NCI-H345 treated with DMSO at 0.1 percent for 48 hours (cell line): ENCODE data around the gene LAS1L.
"Not testable (repeated sequence)": the region's sequence is repeated elsewhere in the genome, so short reads cannot be mapped to it uniquely, and the experiment has no call there.

Experiments
- DNase-seq: peaks from one replicate; lab custom pipeline; 2025; ENCODE audit not compliant: unreplicated experiment; lab: John Stamatoyannopoulos, UW

Gene LAS1L

DNA sequence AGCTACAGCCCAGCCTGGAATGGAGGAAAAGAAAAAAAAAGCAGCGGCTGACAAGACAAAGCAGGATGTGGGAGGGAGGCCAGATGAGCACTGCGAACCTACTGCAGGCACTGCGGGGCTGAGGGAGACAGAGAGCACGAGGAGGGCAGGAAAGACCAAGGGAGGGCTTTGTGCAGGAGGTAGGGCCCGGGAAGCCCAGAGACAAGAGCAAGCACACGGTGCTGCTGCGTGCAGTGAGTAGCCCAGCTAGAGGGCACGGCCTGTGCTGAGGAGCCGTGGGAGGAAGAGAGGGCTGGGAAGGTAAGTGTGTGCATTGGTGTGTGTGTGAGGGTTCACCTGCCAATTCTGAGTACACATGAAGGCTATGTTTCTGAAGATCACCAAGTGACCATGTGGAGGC is 15.6 kb downstream of the LAS1L start:
- not testable (repeated sequence) for DNase-seq

DNA sequence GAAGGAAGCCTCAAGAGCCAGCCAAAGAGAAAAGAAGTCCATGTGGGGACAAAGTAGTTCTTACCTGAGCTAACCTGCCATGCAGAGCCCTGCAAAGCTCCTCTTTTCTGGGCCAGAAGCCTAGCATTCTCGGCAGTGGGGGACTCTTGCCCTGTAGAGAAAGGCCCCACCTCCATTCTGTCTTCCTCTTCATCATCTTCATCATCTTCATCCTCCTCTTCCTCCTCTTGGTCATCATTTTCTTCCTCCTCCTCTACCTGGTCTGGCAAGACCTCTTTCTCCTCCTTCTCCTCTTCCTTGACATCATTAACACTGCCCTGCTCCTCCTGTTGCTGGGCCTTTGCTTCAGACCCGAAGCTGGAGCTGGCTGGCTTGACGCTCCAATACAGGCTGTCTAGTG is 16.7 kb downstream of the LAS1L start:
- no peak for DNase-seq

DNA sequence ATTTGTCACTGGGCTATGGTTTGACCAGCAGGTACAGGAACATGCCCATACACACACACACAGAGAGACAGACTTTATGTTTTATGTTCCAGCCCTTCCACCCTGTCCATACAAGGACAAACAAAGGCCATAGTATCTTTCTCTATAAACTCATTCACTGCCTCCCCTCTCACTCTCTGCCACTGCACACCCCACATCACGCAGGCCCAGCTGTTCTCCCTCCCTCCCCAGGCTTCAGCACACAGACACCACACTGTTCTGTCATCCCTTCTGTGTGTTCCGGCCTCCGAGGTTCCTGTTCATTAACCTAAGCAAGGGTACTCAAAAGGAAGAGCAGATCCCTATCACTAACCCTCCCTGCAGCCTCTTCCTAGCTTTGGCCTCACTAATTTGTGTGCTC is 17.8 kb downstream of the LAS1L start:
- DNase-seq, result no peak

DNA sequence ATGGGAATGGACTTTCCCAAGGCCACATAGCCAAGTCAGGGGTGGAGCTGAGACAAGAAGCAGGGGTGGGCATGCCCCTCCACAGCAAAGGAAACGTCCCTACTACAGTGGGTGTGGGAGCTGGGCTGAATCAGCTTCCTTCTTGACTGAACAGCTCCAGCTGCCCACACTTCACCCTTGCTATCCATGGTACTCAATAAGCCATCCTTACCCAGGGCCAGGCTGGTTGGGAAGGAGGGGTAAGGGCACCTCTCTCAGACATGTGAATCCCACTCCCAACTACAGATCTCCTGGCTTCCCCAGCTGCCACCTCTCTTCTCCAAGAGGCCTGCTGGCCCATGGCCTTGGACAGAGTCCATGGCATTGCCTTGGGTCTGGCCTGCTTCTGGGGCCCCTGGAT is 21.0 kb downstream of the LAS1L start:
- DNase-seq, result no peak

DNA sequence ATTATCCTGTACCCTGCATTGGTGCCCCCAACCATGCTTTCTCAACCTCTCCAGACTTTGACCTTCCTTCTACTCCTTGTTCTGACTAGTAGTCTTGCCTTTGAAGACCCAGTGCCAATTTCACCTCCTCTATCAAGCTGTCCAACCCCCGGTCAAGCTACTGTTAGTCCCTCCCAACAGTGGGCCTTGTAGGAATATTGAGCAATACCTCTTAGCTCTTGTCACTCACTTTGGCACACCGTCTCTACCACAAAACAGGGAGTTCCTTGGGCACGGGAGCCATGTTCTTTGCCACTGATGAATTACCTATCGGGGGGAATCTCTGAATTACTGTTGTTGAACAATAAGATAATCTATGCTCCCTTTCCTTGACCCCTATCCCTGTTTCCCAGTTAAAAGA is 25.2 kb downstream of the LAS1L start:
- DNase-seq, result no peak

DNA sequence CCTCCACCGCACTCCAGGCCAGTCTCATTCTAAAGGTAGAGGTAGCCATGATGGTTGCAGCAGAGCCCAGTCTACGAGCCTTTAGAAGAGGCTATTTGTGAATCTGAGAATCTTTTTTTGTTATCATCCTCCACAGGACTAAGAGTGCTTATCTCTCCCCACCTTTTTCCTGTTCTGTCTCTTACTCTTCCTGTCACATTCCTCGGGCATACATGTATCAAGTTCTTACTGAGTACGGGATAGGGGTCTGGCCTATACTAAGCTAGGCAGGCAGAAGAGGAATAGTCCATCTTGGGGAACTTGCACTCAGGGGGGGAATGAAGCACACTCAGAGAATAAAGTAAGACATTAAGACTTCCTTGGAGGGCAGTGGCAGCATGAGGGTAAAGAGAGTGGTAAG is 25.7 kb downstream of the LAS1L start:
- no peak for DNase-seq

DNA sequence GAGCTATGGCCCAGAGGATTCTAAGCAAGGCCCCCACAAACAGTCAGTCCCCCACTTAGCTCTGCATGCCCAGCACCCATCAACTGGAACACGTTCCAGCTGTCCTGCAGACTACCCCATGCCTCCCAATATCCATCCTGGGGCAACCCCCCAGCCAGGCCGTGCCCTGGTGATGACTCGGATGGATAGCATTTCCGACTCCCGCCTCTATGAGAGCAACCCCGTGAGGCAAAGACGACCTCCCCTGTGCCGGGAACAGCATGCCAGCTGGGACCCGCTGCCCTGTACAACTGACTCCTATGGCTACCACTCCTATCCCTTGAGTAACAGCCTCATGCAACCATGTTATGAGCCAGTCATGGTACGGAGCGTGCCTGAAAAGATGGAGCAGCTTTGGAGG is 32.0 kb downstream of the LAS1L start:
- DNase-seq, result no peak

DNA sequence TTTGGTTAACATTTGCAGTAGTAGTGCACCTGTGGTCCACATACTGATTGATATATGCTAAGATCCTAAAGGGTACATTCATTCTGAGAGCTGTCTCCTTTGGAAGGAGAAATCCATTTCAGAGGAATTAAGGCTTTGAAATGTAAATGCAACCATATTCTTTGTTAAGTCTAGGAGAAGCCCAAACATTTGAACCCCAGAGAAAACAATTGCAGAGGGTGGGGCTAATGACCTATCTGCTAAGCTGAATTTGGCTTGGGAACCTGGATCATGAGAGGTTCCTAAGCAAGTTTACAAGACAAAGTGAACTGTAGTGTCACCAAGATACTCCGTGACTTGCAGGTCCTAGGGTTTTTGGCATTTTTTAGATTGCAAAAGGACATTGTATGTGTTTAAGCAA is 41.2 kb downstream of the LAS1L start:
- DNase-seq, result no peak

DNA sequence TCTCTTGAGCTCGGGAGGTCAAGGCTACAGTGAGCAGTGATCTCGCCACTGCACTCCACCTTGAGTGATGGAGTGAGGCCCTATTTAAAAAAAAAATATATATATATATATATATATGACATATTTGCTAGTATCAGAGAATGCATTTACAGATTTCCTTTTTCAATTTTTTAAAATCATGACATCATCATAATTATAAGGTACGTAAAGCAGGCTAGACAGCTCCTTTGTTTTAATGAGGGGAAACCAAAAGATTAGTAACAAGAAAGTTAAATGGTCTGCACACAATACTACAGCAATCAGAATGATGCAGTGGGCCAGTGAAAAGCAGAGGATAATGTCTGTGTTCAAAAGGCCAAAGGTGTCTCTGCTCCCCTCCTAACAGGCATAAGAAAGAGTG is 43.0 kb downstream of the LAS1L start:
- DNase-seq, result no peak

DNA sequence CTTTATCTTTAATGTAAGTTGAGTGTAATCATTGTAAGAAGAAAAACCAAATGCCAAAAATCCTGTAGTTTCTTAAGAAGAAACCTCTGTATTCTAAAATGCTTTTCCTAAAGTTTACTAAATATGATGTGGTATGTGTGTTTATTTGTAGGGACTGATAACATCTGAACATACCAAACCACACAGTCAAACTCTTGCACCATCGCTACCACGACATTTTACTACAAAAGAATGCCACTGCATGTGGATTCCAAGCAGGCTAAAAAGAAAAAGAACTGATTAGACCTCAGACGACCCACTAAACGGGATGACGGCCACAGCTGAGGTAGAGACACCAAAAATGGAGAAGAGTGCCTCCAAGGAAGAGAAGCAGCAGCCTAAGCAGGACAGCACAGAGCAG is 46.1 kb downstream of the LAS1L start:
- DNase-seq, result no peak

DNA sequence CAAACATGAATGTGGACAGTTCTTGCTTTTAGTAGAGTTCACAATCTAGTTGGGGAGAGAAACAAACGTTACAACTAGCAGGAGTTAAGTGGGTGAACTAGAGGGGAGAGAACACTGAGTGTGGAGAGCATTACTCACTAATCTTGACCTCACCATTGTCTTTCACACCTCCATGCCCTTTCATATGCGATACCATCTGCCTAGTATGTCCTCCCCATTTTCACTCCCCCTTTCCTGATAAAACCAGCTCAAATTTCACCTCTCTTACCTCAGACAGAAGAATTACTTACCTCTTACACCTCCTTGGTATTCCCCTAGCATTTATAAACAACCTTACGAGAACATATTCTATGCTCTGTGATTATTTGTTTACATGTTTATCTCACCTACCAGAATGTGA is 53.6 kb downstream of the LAS1L start:
- DNase-seq, result no peak

DNA sequence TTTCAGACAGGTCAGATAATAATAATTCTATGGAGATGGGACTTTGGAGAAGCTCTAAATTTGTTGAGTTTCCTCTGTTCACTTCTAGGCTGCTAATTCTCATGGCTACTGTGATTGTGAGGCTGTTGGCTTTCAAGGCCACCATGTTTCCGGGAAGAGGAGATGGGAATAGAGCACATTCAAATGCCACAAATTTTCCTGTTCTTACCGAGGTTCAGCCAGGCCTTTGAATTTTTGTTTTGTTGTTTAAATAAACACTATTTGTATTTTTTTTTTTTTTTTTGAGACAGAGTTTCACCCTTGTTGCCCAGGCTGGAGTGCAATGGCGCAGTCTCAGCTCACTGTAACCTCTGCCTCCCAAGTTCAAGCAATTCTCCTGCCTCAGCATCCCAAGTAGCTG is 55.5 kb downstream of the LAS1L start:
- not testable (repeated sequence) for DNase-seq

DNA sequence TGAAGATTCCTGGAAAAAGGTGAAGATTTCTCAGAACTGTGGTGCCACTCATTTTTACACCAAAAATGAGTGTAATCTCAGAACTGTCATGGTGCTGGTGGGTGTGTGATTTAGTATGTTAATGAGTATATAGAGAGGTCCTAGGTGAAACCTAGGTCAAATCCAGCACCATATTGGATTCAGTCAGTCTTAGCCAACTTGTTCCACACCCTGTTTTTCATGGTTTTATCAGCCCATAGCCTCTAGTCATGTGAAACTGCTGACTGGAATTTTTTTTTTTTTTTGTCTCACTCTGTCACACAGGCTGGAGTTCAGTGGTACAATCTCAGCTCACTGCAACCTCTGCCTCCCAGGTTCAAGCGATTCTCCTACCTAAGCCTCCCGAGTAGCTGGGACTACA is 58.0 kb downstream of the LAS1L start:
- DNase-seq, result no peak

DNA sequence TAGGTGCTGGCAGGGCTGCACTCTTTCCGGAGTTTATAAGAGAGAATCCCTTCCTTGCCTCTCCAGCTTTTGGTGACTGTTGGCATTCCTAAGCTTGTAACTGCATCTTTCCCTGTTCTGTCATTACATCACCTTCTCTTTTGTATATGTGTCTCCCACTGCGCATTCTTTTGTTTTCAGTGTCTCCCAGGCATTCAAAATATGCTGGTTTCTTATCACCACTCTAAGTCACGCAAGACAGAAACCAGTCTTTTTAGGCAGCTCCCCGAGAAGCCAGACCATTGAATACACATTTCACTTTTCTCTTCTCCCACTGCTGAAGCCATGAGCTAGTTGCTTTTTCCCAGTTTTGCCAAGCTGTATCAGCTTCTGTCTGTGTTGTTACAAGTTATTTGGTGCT is 71.0 kb downstream of the LAS1L start:
- DNase-seq, result no peak
